Uterus (tissue), 4 donors: ENCODE results near the gene RNASEL. TPM values are rescaled to one million over a fixed set of nuclear protein-coding genes. Genes with fewer than 3 reads are reported as not detected.

Experiments used
- DNase-seq, 2 donors: peaks; one replicate each; pipeline ENCODE4 v3.0.0-alpha.2; 2019 to 2020
- H3K27ac ChIP-seq, 2 donors: fragments of 200-600 bp; sonication (generic); 1 replicate in 1 of 2; 2 replicates in 1 of 2; pipeline ENCODE4 v1.5.1; 2016 to 2018
- H3K27me3 ChIP-seq, 2 donors: fragments of 200-600 bp; sonication (generic); one replicate each; pipeline ENCODE4 v1.5.1; 2018 to 2019; ENCODE audit warnings: control low read depth in 1 of 2
- H3K36me3 ChIP-seq, 2 donors: fragments of 200-600 bp; sonication (generic); one replicate each; pipeline ENCODE4 v1.5.1; 2019; ENCODE audit warnings: control low read depth in 1 of 2
- H3K4me1 ChIP-seq, 2 donors: fragments of 200-600 bp; sonication (generic); one replicate each; pipeline ENCODE4 v1.5.1; 2018 to 2019; ENCODE audit warnings: control low read depth in 1 of 2
- H3K4me3 ChIP-seq, 2 donors: fragments of 200-600 bp; sonication (generic); 1 replicate in 1 of 2; 2 replicates in 1 of 2; pipeline ENCODE4 v1.5.1; 2018 to 2019; ENCODE audit warnings: mild to moderate bottlenecking in 1 of 2
- H3K9me3 ChIP-seq, 2 donors: fragments of 200-600 bp; sonication (generic); one replicate each; pipeline ENCODE4 v1.5.1; 2019; ENCODE audit warnings: control low read depth in 1 of 2
- CTCF ChIP-seq, 4 experiments: fragments of 200-600 bp in 2 of 4; fragments of 450-650 bp in 2 of 4; sonication (generic) in 2 of 4; IDR thresholded peaks; one replicate each; pipeline ENCODE4 v1.5.1; 2016 to 2019; ENCODE audit warnings: antibody characterized with exemption in 4 of 4, mild to moderate bottlenecking in 2 of 4, moderate library complexity in 1 of 4
- POLR2A ChIP-seq, 2 donors: fragments of 450-650 bp; IDR thresholded peaks; one replicate each; pipeline ENCODE4 v1.6.1; 2016; ENCODE audit warnings: antibody characterized with exemption in 2 of 2, mild to moderate bottlenecking in 1 of 2, moderate library complexity in 1 of 2
- intact Hi-C: fragments of 100-400 bp; cut with DNase I; formaldehyde crosslinking; loops from one replicate; pipeline ENCODE4 v1.15.1; 2023; ENCODE audit warnings: low total_unique reads
- total RNA-seq, 4 donors: library from RNA; depleted of rRNA in 3 of 4; stranded (reverse); fragments of >200 nt in 3 of 4; gene quantifications; one replicate each; pipeline versions ENCODE4 v1.1.0 to v1.2.4, GENCODE V29; 2014 to 2023
- donor health status: DM: yes; HTN: yes; CAD: no.

Gene RNASEL
- total RNA-seq, 4 donors from 2014 or later: 4.1 to 13.4 (median 6.9) TPM

GRCh38 chr1:182574156-182574555 is 14.9 kb downstream of the RNASEL start:
- H3K4me1 ChIP-seq: no peaks in the 10 kb centered on the region
- TF ChIP-seq CTCF (IDR thresholded peaks at IDR 0.05): no peak
- no peak for TF ChIP-seq POLR2A (IDR thresholded peaks at IDR 0.05)
- H3K27ac ChIP-seq: no peak overlapping the region
- no peaks in the 10 kb centered on the region for H3K36me3 ChIP-seq
- H3K9me3 ChIP-seq: no peaks in the 10 kb centered on the region
- DNase-seq: no peak
- intact Hi-C loops: no loop called here
- no peak overlapping the region for H3K4me3 ChIP-seq
- H3K27me3 ChIP-seq: no peaks in the 10 kb centered on the region

GRCh38 chr1:182570611-182570970 is 18.5 kb downstream of the RNASEL start:
- no peaks in the 10 kb centered on the region for H3K27me3 ChIP-seq
- intact Hi-C loops: no loop called here
- H3K36me3 ChIP-seq: no peaks in the 10 kb centered on the region
- no peak for DNase-seq
- no peak overlapping the region for H3K27ac ChIP-seq
- TF ChIP-seq POLR2A (IDR thresholded peaks at IDR 0.05) (no peak), CTCF (IDR thresholded peaks at IDR 0.05) (no peak)
- no peaks in the 10 kb centered on the region for H3K4me1 ChIP-seq
- H3K4me3 ChIP-seq: no peak overlapping the region
- no peaks in the 10 kb centered on the region for H3K9me3 ChIP-seq

- DNase-seq: no peak
- TF ChIP-seq POLR2A (IDR thresholded peaks at IDR 0.05) (no peak), CTCF (IDR thresholded peaks at IDR 0.05) (no peak)
- Histone ChIP-seq H3K9me3 (no peaks in the 10 kb centered on the region), H3K4me1 (no peaks in the 10 kb centered on the region), H3K27ac (no peak overlapping the region), H3K4me3 (no peak overlapping the region), H3K36me3 (no peaks in the 10 kb centered on the region), H3K27me3 (no peaks in the 10 kb centered on the region)
- intact Hi-C loops: no loop called here
Measured at GRCh38 chr1:182569939-182570610, 19.0 kb downstream of the RNASEL start.

GRCh38 chr1:182568647-182569284 is 20.3 kb downstream of the RNASEL start:
- no peaks in the 10 kb centered on the region for H3K36me3 ChIP-seq
- no peak overlapping the region for H3K27ac ChIP-seq
- TF ChIP-seq POLR2A (IDR thresholded peaks at IDR 0.05) (no peak), CTCF (IDR thresholded peaks at IDR 0.05) (no peak)
- no peaks in the 10 kb centered on the region for H3K4me1 ChIP-seq
- no peaks in the 10 kb centered on the region for H3K27me3 ChIP-seq
- intact Hi-C loops: no loop called here
- no peak for DNase-seq
- H3K4me3 ChIP-seq: no peak overlapping the region
- H3K9me3 ChIP-seq: no peaks in the 10 kb centered on the region

- Histone ChIP-seq H3K4me3 (no peak overlapping the region), H3K27ac (no peak overlapping the region), H3K9me3 (no peaks in the 10 kb centered on the region), H3K27me3 (no peaks in the 10 kb centered on the region), H3K4me1 (no peaks in the 10 kb centered on the region), H3K36me3 (no peaks in the 10 kb centered on the region)
- no peak for DNase-seq
- intact Hi-C loops: no loop called here
- TF ChIP-seq CTCF (IDR thresholded peaks at IDR 0.05) (no peak), POLR2A (IDR thresholded peaks at IDR 0.05) (no peak)
Measured at GRCh38 chr1:182567629-182568028, 21.4 kb downstream of the RNASEL start.
